Measurements from ENCODE around the gene PHF2. TPM values are rescaled to one million over a fixed set of nuclear protein-coding genes. Genes with fewer than 3 reads are reported as not detected.

PHF2 gene
- total RNA-seq, 1 donor from 2014 or later = 27.4 TPM

DNA sequence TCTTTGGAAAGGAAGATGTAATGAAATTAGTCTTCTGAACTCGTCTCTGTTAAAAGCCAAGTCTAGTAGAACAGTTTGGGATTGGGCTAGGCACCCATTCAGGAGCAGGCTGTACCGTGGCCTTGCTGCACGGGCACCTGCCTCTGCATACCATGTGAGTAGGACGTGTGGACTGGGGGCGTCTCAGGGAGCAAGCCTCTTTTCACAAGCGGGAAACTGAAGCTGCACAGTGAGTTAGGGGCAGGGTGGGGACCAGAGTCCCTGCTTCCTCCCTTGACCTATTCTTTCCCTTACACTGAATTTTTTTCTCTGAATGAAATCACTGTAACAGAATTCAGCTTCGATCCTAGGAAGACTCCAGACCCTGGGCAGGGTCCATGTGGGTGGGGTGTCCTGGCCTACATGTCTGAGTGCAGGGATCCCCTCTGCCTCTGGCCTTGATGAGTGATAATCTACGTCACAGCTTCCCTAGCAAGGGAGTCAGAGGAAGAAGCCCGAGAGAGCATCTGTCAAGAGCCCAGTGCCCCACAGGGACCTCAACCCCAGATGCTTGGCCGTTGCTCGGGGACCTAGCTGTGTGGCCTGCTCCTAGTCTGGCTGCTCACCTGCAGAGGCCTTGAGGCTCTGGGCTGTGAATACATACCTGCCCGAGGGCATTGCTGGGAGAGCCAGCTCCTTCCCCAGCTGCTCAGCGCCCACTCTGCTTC lies 15.1 kb downstream of the PHF2 start:
- Histone ChIP-seq H3K27me3 (ENCODE audit: low read depth) (no peaks in the 10 kb centered on the region), H3K9me3 (replicated peaks) (no peaks in the 10 kb centered on the region), H3K36me3 (no peaks in the 10 kb centered on the region), H3K27ac (replicated peaks) (peak overlapping the region; percentile 40), H3K4me3 (no peak overlapping the region), H3K4me1 (peaks cover 99% of the 10 kb centered on the region)
- TF ChIP-seq, protein P1, sequence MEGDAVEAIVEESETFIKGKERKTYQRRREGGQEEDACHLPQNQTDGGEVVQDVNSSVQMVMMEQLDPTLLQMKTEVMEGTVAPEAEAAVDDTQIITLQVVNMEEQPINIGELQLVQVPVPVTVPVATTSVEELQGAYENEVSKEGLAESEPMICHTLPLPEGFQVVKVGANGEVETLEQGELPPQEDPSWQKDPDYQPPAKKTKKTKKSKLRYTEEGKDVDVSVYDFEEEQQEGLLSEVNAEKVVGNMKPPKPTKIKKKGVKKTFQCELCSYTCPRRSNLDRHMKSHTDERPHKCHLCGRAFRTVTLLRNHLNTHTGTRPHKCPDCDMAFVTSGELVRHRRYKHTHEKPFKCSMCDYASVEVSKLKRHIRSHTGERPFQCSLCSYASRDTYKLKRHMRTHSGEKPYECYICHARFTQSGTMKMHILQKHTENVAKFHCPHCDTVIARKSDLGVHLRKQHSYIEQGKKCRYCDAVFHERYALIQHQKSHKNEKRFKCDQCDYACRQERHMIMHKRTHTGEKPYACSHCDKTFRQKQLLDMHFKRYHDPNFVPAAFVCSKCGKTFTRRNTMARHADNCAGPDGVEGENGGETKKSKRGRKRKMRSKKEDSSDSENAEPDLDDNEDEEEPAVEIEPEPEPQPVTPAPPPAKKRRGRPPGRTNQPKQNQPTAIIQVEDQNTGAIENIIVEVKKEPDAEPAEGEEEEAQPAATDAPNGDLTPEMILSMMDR (IDR thresholded peaks at IDR 0.05; ENCODE audit: borderline replicate concordance) = no peak
- intact Hi-C loops (cut with micrococcal nuclease) = no loop called here
- no peak for DNase-seq

DNA sequence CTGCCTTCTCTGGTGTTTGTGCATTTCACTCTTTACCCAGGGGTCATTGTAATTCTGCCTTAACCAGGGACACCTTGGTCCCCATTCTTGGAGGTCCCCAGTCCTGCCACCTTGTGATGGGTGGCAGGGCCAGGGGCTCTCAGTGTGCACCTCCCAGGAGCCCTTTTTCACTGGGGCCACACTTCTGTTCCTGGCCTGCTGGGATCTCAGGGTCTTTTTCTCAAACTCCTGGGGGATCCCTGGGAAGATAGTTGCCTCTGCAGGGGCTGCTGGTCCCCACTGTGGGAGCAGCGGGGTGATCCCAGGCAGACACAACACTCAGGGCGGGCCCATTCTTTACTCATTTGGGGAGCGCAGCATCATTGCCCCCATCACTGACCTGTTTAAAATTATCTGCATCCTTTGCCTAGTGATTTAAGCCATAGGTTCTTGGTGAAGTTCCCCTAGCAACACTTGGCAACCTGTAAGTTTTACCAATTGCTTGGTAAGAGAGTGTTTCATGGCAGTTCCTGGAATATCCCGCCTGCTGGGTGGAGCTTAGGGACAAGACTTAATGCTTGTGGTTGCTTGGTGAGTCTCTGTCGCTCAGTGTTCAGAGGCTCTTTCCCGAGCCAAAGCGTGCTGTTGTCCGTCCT lies 15.7 kb downstream of the PHF2 start:
- H3K27ac ChIP-seq (replicated peaks) = peak overlapping the region; percentile 40
- no peaks in the 10 kb centered on the region for H3K9me3 ChIP-seq (replicated peaks)
- no peak overlapping the region for H3K4me3 ChIP-seq
- H3K27me3 ChIP-seq (ENCODE audit: low read depth) = no peaks in the 10 kb centered on the region
- intact Hi-C loops (cut with micrococcal nuclease) = no loop called here
- peaks cover 95% of the 10 kb centered on the region for H3K4me1 ChIP-seq
- H3K36me3 ChIP-seq = no peaks in the 10 kb centered on the region
- TF ChIP-seq, protein P1 (IDR thresholded peaks at IDR 0.05; ENCODE audit: borderline replicate concordance) = no peak
- DNase-seq = no peak

DNA sequence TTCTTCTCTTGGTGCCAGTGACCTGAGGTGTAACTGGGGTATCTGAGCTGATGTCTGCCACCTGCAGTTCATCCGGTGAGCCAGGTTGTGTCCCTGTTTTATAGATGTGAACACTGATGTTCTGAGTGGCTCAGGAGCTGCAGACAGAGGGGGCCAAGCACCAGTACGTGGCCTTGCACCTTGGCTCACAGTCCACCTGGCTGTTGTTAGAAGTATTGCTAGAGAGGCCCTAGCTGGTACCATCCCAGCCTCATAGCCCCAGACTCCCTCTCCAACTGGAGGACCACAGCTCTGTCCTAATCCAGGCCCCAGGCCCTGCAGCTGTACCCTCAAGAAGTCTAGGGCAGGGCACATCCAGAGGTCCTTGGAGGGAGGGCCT lies 16.2 kb downstream of the PHF2 start:
- no peaks in the 10 kb centered on the region for H3K27me3 ChIP-seq (ENCODE audit: low read depth)
- intact Hi-C loops (cut with micrococcal nuclease) = no loop called here
- H3K4me1 ChIP-seq = peaks cover 95% of the 10 kb centered on the region
- no peak overlapping the region for H3K27ac ChIP-seq (replicated peaks)
- DNase-seq = no peak
- H3K9me3 ChIP-seq (replicated peaks) = no peaks in the 10 kb centered on the region
- H3K36me3 ChIP-seq = no peaks in the 10 kb centered on the region
- no peak overlapping the region for H3K4me3 ChIP-seq
- TF ChIP-seq, protein P1 (IDR thresholded peaks at IDR 0.05; ENCODE audit: borderline replicate concordance) = no peak

DNA sequence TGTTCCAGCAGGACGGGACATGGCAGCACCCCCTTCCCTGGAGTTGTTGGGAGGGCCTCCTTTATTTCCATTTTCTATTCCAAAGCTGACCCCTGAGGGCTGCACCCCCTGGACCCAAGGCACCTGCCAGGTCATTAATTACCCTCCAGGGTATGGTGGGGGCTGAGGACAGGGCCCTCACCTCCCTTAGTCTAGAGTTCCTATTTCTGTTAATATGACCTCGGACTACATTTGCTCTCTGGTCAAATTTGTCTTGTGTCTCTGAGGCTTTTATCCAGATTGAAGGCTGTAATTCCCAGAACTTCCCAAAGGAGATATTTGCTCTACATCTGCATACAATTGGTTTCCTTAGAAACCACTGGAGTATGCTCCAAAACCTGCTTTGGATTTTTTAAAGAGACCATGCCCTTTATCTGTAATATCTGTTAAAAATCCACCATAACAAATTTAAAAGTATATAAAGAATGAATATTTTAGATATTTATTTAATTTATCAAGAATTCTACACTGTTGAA lies 16.8 kb downstream of the PHF2 start:
- TF ChIP-seq, protein P1 (IDR thresholded peaks at IDR 0.05; ENCODE audit: borderline replicate concordance) = no peak
- Histone ChIP-seq H3K9me3 (replicated peaks) (no peaks in the 10 kb centered on the region), H3K4me1 (peaks cover 95% of the 10 kb centered on the region), H3K27me3 (ENCODE audit: low read depth) (no peaks in the 10 kb centered on the region), H3K36me3 (no peaks in the 10 kb centered on the region), H3K4me3 (no peak overlapping the region), H3K27ac (replicated peaks) (peak overlapping the region; percentile 50)
- no peak for DNase-seq
- intact Hi-C loops (cut with micrococcal nuclease) = no loop called here

DNA sequence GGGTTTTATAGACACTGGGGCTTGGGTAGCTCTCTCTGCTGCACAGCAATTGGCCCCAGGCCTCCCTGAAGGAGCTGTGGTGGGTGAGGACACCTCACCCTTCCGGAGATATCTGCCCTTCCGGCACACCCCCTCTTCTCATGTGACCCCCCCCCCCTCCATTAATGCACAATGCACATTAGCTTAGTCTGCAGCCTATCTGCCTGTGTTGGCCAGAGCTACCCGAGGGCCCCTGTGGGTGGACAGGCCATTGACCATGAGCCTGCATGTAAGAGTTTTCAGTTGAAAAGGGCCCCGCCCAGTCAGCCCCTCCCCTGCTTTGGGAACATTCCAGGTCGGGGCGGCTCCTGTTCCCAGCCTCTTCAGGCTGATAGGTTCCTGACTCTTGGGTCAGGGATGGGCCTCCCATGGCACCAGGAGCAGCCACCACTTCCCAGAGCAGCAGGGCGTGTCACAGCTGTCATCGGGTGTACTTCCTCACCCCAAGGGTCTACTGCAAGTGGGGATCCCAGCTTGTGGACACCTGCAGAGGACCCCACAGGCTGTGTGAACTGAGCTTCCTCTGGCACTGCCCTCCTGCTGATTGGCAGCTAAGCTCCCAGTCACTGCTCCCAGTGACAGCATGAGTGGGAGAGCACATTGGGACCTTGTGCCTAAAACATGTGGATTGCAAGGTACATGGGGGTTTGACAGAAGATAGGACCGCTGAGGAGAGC lies 17.8 kb downstream of the PHF2 start:
- H3K4me1 ChIP-seq = peaks cover 95% of the 10 kb centered on the region
- intact Hi-C loops (cut with micrococcal nuclease) = no loop called here
- DNase-seq = no peak

More for the DNA sequence above, 17.8 kb downstream of the PHF2 start:
- Histone ChIP-seq H3K36me3 (no peaks in the 10 kb centered on the region), H3K9me3 (replicated peaks) (no peaks in the 10 kb centered on the region), H3K27ac (replicated peaks) (peak overlapping the region; percentile 50), H3K27me3 (ENCODE audit: low read depth) (no peaks in the 10 kb centered on the region), H3K4me3 (no peak overlapping the region)
- TF ChIP-seq, protein P1 (IDR thresholded peaks at IDR 0.05; ENCODE audit: borderline replicate concordance) = no peak

Data from left ventricle myocardium inferior (tissue), 1 donor.